GM19238 (cell line): ENCODE results near the gene CENPT.

Experiments used
- DNase-seq: peaks from one replicate; pipeline ENCODE4 v3.0.0; 2011; ENCODE audit warnings: low spot score; ENCODE audit not compliant: insufficient read length

CENPT gene, protein sequence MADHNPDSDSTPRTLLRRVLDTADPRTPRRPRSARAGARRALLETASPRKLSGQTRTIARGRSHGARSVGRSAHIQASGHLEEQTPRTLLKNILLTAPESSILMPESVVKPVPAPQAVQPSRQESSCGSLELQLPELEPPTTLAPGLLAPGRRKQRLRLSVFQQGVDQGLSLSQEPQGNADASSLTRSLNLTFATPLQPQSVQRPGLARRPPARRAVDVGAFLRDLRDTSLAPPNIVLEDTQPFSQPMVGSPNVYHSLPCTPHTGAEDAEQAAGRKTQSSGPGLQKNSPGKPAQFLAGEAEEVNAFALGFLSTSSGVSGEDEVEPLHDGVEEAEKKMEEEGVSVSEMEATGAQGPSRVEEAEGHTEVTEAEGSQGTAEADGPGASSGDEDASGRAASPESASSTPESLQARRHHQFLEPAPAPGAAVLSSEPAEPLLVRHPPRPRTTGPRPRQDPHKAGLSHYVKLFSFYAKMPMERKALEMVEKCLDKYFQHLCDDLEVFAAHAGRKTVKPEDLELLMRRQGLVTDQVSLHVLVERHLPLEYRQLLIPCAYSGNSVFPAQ

DNA sequence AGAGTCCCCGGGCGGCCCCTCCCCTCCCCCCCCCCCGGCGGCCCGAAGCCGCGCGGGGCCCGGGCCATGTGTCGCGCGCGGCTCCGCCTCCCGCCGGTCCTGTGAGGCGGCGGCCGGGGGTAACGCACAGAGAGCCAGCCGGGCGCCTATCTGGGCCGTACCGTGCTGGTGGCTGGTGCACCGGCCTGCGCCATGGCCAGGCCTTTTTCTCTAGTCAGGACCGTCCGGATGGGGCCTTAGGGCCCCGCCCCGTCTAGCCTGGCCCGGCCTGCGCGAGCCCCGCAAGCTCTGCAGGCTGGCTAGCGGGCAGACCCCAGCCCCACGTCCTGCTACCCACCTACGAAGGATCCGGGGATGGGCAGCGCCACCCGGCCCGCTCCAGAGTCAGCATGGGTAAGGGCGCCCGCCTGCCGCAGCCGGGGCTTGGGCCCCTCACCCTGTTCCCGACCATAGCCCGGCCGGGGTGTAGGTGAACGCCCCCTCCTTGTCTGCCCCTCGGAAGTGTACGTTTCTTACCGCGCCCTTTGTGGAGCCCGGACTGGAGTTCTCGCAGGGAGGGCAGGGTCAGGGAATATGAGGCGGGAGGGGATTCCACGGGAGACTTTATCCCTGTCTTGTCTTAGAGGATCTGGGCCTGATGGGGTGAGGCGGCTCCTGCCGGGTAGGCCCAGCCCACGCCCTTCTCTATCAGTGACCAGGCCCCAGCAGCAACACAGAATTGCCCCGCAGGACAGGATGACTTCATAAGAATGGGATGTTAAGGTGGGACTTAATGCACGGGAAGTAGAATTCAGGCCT is at the start of gene CENPT:
CENPT (minus strand) TSS at position 630 of the 798 bp plus-strand sequence. CDS start 13,834 bp downstream, outside the sequence.
- DNase-seq = peak; percentile 69

DNA sequence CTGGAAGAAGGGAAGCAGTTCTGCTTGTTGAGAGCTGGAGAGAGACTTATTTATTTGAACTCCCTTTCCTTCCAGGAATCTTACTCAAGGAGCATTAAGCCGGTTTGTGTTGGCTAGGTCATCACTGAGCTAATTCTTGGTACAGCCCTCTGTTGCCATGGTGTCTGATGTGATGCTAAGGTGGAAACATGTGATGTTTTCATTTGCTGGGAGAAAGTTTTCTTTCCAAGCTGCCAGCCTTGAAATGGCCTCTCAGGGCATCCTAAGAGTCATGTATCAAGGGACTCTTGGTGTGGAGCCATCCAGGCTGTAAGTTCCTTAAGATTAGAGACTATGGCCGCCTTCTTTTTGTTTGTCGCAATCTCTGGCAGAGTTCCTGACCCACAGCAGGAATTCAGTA is 49.7 kb upstream of the CENPT start:
- no peak for DNase-seq

DNA sequence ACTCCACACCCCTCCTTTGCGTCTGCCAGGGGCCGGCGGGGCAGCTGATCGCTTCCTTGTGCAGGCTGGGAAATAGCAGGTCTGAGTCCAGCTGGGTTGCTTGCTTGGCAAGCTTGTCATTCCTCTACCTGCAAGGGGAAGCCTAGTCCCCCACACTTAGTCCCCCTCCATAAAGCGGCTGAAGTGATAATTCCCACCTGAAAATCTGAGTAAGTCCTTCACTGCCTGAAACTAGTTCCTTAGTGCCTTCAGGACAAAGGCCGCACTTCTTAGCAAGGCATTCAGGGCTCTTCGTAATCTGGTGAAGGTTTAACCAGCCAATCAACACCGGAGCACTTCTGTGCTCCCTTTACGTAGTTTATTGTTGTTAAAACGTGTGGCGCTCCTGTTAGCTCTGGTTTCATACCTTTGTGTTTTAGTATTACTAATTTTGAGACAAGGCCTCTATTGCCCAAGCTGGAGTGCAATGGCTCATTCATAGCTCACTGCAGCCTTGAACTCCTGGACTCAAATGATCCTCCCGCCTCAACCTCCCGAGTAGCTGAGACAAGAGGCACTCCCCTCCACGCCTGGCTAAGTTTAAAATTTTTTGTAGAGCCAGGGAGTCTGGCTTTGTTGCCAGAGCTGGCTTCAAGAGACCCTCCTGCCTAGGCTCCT is 46.4 kb upstream of the CENPT start:
- DNase-seq = no peak

DNA sequence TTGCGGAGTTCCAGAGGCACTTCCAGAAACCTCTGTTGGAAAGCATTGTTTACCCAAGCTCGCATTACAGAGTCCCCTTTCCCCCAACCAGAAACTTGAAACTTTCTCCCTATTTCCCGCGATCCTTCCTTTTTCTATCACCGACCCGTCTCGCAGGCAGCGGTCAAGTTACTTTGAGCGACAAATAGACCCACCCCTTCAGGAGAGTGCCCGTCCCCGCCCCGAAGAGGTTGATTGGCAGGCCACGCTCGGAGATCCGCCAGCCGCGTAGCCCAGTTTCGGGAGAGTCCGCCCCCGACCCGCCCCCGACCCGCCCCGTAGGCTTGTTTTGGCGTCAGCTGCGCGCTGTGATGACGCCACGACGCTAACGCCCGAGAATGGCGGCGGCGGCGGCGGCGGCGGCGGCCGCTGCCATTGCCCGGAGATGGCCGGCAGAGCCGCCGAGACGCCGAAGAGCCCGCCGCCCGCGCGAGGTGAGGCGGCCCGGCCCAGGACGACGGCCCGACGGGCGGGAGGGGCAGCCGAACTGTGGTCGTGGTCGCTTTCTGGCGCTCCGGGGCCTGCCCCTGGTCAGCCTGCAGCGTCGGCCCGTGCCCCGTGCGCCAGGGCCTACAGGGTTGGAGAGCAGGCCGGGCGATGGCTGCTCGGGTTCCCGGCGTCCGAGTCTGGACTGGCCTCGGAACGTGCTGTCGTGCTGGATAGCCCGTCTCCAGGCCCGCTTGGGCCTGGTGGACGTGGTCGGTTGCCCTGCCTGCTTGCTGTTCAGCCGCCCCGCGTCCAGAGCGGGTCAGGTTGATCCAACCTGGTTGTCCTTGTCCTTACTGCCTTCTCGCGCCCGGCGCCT is 45.6 kb upstream of the CENPT start, which contains the start of gene PSKH1:
PSKH1 (plus strand) TSS at position 356 of the 844 bp plus-strand sequence. CDS start 15,496 bp downstream, outside the sequence.
- peak; percentile 99 for DNase-seq

DNA sequence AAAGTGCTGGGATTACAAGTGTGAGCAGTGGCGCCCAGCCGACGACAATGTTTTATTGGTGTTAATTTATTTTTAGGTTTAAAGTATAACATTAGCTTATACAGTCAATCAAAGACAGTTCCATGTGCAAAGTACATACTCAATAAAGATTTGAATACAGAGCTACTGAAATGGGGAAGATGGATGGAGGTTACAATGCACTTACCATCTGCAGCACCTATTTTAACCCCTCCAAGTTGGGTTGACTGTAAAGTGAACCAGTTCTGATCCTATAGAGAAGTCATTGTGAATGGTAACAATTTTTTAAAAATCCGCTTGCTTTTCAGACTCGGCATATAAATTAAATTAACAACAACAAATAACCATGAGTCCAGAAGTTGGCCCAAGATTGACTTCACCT is 44.9 kb upstream of the CENPT start:
- no peak for DNase-seq

DNA sequence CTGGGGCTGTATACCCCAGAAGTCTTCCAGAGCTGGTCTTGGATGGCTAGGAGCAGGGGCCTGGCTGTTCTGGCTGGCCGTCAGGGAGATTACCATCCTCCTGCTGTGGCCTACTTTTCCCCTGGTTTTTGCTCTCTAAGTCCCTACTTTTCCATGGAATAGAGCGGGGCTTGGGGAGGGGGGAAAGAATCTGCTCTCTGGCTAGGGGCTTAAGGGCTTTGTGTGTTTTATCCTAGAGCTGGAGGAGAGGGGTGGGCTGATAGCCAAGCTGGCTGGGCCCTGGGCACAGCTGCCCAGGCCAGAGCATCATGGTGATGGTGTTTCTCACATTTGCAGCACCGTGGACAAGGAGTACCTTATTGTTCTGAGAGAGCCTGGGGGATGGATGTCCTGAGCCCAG is 40.8 kb upstream of the CENPT start:
- no peak for DNase-seq

DNA sequence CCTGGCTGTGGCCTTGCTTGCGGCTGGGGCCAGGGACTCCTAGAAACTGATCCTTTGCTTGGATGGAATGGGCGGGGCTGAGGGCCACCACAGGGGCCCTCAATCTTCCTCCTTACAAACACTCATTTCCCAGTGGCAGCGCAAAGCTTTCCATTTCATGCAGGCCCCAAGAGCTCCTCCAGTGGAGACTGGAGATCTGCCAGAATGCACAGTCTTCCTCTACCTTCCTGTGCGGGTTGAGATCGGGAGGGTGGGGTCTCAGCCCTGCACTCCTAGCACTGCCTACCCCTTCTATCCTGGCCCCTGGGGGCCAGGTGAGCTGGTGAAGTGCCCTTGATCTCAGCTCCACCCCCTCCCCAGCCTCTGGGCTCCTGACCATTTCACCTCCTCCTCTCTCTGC is 38.9 kb upstream of the CENPT start:
- DNase-seq = no peak

DNA sequence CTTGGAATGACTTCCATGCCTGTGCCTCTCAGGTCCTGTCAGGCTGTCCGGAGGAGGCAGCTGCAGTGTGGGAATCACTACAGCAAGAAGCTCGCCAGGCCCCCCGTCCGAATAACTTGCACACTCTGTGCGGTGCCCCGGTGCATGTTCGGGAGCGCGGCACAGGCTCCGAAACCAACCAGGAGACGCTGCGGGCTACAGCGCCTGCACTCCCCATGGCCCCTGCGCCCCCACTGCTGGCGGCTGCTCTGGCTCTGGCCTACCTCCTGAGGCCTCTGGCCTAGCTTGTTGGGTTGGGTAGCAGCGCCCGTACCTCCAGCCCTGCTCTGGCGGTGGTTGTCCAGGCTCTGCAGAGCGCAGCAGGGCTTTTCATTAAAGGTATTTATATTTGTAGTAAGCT is 38.5 kb upstream of the CENPT start:
- no peak for DNase-seq

DNA sequence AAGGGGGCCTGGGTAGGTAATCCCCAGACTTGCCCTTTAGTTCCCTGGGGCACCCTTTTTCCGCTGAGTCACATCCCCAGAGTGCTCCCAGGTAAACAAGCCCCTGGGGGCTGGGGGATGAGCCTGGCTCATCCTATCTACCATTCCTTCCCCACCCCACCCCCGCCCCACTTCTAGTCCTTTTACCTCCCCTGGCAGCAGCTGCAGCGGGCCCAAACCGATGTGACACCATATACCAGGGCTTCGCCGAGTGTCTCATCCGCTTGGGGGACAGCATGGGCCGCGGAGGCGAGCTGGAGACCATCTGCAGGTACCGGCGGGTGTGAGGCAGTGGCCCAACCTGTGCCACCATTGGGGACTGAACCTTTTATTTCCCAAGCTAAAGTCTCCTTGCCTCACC is 38.1 kb upstream of the CENPT start:
- DNase-seq = no peak

DNA sequence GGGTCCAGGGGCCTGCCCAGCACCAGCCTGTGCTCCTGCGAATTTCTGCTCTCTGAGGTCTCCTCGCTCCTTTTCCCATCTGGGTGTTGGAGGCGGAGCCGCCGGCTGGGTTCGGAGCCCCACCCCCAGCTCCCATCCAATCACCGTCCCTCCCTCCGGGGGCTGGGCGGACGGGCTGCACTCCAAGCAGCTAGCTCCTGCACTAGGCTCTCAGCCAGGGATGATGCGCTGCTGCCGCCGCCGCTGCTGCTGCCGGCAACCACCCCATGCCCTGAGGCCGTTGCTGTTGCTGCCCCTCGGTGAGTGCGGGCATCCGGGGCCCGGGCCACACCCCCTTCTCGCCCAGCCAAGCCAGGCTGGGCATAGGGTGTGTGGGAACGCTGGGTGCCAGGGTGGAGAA is 37.2 kb upstream of the CENPT start, which contains the start of gene NRN1L:
NRN1L (plus strand) TSS at position 202 of the 400 bp plus-strand sequence; CDS start at position 221, 19 bp downstream.
- no peak for DNase-seq

DNA sequence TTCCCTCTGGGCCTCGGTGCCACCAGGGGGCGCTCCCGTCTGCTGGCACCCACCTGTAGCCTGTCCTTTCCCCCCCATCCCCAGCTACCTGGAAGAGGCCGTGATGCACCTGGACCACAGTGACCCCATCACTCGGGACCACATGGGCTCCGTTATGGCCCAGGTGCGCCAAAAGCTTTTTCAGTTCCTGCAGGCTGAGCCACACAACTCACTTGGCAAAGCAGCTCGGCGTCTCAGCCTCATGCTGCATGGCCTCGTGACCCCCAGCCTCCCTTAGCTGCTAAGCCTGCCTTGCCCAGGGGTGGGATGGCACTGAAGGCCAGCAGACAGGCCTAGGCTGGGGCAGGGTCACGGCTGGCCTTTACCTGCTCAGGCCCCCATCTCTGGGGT is 36.4 kb upstream of the CENPT start:
- peak; percentile 84 for DNase-seq

DNA sequence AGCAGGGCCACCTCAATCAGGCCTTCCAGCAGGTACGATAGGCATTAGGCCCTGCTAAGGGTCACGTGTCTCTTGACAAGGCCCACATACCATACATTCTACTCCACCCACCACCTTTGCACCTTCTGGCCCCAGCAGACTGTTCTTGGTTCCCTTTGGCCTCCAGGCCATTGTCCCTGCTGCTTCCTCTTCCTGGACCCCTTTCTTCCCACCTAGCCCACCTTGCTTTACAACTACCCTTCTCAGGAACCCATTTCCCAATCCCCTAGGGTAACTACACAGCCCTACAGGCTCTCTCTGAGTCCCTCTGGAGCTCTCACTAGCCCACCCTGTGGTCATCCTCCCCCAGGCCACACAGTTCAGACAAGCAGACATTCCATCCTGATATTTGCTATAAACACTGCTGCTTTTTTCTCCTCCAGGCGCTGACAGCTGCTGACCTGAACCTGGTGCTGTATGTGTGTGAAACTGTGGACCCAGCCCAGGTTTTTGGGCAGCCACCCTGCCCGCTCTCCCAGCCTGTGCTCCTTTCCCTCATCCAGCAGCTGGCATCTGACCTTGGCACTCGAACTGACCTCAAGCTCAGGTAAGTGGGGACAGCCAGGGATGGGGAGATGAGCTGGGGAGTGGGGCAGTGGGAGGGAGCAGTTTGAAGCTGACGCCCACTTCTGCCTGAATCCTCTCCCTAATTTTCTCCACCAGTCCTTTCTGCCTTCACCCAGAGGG is 35.8 kb upstream of the CENPT start:
- no peak for DNase-seq

DNA sequence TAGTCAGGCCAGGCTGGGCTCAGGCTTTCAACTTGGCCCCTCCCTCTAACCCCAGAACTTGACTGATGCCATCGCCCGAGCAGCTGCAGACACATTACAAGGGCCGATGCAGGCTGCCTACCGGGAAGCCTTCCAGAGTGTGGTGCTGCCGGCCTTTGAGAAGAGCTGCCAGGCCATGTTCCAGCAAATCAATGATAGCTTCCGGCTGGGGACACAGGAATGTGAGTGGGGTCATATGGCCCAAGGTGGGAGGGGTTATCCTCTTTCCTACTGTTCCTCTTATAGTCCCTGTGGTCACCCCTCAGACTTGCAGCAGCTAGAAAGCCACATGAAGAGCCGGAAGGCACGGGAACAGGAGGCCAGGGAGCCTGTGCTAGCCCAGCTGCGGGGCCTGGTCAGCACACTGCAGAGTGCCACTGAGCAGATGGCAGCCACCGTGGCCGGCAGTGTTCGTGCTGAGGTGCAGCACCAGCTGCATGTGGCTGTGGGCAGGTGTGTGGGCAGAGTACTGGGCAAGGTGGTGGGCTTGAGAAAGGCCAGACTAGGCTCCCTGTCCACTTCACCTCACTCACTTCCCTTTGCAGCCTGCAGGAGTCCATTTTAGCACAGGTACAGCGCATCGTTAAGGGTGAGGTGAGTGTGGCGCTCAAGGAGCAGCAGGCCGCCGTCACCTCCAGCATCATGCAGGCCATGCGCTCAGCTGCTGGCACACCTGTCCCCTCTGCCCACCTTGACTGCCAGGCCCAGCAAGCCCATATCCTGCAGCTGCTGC is 35.1 kb upstream of the CENPT start:
- DNase-seq = no peak

DNA sequence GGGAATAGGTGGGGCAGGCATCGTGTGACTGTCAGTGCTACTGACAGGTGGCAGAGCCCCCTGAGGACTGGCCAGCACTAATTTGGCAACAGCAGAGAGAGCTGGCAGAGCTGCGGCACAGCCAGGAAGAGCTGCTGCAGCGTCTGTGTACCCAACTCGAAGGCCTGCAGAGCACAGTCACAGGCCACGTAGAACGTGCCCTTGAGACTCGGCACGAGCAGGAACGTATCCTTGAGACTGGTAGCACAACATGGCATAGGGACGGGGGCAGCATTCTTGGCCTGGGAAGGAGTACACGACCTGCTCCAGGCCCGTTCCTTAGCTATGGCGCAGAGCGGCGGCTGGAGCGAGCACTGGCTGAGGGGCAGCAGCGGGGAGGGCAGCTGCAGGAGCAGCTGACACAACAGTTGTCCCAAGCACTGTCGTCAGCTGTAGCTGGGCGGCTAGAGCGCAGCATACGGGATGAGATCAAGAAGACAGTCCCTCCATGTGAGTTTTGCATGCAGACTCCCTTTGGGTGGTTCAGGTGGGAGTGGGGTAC is 34.2 kb upstream of the CENPT start:
- no peak for DNase-seq

DNA sequence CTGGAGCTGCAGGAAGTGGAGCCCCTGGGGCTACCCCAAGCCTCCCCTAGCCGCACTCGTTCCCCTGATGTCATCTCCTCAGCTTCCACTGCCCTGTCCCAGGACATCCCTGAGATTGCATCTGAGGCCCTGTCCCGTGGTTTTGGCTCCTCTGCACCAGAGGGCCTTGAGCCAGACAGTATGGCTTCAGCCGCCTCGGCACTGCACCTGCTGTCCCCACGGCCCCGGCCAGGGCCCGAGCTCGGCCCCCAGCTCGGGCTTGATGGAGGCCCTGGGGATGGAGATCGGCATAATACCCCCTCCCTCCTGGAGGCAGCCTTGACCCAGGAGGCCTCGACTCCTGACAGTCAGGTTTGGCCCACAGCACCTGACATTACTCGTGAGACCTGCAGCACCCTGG is 33.1 kb upstream of the CENPT start:
- DNase-seq = no peak

DNA sequence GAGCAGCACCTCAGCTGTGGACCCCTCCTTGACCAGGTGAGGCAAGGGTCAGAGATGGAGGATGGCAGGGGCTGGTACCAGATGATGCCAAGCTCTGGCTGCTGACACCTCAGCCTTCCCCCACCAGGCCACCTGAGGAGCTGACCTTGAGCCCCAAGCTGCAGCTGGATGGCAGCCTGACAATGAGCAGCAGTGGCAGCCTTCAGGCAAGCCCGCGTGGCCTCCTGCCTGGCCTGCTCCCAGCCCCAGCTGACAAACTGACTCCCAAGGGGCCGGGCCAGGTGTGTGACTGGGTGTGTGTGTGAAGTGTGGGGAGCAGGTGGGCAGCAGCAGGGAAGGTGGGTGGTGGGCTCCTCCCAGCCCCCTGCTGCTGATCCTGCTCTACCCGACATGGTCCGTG is 32.4 kb upstream of the CENPT start:
- no peak for DNase-seq

DNA sequence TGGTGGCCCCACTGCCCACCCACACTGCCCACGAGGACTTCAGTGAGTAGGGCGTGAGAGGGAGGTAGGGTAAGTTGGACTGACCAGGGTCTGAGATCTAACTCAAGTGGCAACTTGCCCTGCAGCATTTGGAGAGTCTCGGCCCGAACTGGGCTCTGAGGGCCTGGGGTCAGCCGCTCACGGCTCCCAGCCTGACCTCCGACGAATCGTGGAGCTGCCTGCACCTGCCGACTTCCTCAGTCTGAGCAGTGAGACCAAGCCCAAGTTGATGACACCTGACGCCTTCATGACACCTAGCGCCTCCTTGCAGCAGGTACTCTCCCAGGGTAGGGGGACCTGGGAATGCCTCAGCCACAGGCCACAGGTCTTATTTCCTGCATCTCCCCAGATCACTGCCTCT is 32.0 kb upstream of the CENPT start:
- DNase-seq = no peak

DNA sequence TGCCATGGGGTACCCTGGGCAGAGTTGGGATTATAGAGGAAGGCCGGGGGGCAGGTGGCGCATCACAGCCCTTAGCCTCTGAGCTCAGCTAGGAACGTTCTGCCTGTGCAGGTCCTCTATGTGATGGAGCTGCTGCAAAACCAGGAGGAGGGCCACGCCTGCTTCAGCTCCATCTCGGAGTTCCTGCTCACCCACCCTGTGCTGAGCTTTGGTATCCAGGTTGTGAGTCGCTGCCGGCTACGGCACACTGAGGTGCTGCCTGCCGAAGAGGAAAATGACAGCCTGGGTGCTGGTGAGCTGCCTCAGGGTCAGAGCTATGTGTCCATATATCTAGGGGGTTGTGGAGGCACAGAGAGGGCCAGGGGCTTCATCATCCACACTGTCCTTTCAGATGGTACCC is 31.4 kb upstream of the CENPT start:
- no peak for DNase-seq

DNA sequence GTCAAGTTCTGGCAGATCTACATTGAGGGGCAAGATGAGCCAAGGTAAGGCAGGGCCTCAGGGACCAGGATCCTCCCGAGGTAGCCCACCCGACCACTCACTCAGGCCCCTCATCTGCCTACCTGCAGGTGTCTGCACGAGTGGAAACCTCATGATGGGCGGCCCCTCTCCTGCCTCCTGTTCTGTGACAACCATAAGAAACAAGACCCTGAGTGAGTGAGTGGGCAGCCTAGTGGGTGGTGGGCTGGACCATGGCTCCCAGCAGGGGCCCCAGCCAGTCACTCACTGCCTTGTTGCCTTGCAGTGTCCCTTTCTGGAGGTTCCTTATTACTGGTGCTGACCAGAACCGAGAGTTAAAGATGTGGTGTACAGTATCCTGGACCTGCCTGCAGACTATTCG is 30.7 kb upstream of the CENPT start:
- DNase-seq = no peak
